Measurements from ENCODE around the gene CFAP61. TPM values are rescaled to one million over a fixed set of nuclear protein-coding genes. Genes with fewer than 3 reads are reported as not detected.

CFAP61 gene
- total and polyA plus RNA-seq, 2 experiments from 2014 or later: 0.21 TPM; not detected in 1

GRCh38 chr20:20137851-20138250, 85.5 kb downstream of the CFAP61 start:
- Histone ChIP-seq H3K4me3 (no peak overlapping the region), H3K79me2 (replicated peaks; ENCODE audit: insufficient read depth) (no peaks in the 10 kb centered on the region), H3K9me2 (ENCODE audit: insufficient read depth) (peaks cover 9% of the 10 kb centered on the region; the same call in 1 of the 2 replicates), H4K20me1 (replicated peaks; ENCODE audit: insufficient read depth) (no peaks in the 10 kb centered on the region), H3K27me3 (ENCODE audit: insufficient read depth) (no peaks in the 10 kb centered on the region), H3K4me1 (ENCODE audit: insufficient read depth) (no peaks in the 10 kb centered on the region), H3F3A (replicated peaks; ENCODE audit: low read depth) (no peaks in the 10 kb centered on the region), H3K27ac (ENCODE audit: low read depth) (no peak overlapping the region), H2AFZ (no peak overlapping the region), H3K36me3 (ENCODE audit: insufficient read depth) (no peaks in the 10 kb centered on the region), H3K4me2 (no peak overlapping the region)
- Mint-ChIP-seq H3K27ac (no peak overlapping the region), H3K27me3 (ENCODE audit: insufficient read depth, low read depth, poor library complexity) (peaks cover 3% of the 10 kb centered on the region), H3K36me3 (ENCODE audit: low read depth) (no peaks in the 10 kb centered on the region), H3K9me3 (peaks cover 2% of the 10 kb centered on the region; the same call in 1 of the 3 replicates), H3K4me3 (no peak overlapping the region), H3K4me1 (no peaks in the 10 kb centered on the region)
- no peak for DNase-seq (ENCODE audit: low spot score)
- TF ChIP-seq, protein P1, sequence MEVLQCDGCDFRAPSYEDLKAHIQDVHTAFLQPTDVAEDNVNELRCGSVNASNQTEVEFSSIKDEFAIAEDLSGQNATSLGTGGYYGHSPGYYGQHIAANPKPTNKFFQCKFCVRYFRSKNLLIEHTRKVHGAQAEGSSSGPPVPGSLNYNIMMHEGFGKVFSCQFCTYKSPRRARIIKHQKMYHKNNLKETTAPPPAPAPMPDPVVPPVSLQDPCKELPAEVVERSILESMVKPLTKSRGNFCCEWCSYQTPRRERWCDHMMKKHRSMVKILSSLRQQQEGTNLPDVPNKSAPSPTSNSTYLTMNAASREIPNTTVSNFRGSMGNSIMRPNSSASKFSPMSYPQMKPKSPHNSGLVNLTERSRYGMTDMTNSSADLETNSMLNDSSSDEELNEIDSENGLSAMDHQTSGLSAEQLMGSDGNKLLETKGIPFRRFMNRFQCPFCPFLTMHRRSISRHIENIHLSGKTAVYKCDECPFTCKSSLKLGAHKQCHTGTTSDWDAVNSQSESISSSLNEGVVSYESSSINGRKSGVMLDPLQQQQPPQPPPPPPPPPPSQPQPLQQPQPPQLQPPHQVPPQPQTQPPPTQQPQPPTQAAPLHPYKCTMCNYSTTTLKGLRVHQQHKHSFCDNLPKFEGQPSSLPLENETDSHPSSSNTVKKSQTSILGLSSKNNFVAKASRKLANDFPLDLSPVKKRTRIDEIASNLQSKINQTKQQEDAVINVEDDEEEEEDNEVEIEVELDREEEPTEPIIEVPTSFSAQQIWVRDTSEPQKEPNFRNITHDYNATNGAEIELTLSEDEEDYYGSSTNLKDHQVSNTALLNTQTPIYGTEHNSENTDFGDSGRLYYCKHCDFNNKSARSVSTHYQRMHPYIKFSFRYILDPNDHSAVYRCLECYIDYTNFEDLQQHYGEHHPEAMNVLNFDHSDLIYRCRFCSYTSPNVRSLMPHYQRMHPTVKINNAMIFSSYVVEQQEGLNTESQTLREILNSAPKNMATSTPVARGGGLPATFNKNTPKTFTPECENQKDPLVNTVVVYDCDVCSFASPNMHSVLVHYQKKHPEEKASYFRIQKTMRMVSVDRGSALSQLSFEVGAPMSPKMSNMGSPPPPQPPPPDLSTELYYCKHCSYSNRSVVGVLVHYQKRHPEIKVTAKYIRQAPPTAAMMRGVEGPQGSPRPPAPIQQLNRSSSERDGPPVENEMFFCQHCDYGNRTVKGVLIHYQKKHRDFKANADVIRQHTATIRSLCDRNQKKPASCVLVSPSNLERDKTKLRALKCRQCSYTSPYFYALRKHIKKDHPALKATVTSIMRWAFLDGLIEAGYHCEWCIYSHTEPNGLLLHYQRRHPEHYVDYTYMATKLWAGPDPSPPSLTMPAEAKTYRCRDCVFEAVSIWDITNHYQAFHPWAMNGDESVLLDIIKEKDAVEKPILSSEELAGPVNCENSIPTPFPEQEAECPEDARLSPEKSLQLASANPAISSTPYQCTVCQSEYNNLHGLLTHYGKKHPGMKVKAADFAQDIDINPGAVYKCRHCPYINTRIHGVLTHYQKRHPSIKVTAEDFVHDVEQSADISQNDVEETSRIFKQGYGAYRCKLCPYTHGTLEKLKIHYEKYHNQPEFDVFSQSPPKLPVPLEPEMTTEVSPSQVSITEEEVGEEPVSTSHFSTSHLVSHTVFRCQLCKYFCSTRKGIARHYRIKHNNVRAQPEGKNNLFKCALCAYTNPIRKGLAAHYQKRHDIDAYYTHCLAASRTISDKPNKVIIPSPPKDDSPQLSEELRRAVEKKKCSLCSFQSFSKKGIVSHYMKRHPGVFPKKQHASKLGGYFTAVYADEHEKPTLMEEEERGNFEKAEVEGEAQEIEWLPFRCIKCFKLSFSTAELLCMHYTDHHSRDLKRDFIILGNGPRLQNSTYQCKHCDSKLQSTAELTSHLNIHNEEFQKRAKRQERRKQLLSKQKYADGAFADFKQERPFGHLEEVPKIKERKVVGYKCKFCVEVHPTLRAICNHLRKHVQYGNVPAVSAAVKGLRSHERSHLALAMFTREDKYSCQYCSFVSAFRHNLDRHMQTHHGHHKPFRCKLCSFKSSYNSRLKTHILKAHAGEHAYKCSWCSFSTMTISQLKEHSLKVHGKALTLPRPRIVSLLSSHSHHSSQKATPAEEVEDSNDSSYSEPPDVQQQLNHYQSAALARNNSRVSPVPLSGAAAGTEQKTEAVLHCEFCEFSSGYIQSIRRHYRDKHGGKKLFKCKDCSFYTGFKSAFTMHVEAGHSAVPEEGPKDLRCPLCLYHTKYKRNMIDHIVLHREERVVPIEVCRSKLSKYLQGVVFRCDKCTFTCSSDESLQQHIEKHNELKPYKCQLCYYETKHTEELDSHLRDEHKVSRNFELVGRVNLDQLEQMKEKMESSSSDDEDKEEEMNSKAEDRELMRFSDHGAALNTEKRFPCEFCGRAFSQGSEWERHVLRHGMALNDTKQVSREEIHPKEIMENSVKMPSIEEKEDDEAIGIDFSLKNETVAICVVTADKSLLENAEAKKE (CRISPR knock-in tag; IDR thresholded peaks at IDR 0.05): no peak
- TF ChIP-seq JUNB (IDR thresholded peaks at IDR 0.05; ENCODE audit: unreplicated experiment) (no peak), NANOG (IDR thresholded peaks at IDR 0.05; ENCODE audit: borderline replicate concordance) (no peak), ZNF114 (CRISPR knock-in tag; IDR thresholded peaks at IDR 0.05) (no peak), STAT1 (IDR thresholded peaks at IDR 0.05; ENCODE audit: unreplicated experiment) (no peak), EZH2 (IDR thresholded peaks at IDR 0.05; ENCODE audit: low read depth, unreplicated experiment) (no peak), CTCF (conservative IDR thresholded peaks at IDR 0.05; ENCODE audit: low read depth in 2 of 2) (no peak), EZH2phosphoT487 (IDR thresholded peaks at IDR 0.05; ENCODE audit: unreplicated experiment) (no peak), ZNF331 (CRISPR knock-in tag; IDR thresholded peaks at IDR 0.05; ENCODE audit: low read depth) (no peak), POLR2AphosphoS5 (IDR thresholded peaks at IDR 0.05; ENCODE audit: low read depth) (no peak), CREB1 (CRISPR knock-in tag; IDR thresholded peaks at IDR 0.05; ENCODE audit: low read depth) (no peak)
- TF ChIP-seq, protein P2, sequence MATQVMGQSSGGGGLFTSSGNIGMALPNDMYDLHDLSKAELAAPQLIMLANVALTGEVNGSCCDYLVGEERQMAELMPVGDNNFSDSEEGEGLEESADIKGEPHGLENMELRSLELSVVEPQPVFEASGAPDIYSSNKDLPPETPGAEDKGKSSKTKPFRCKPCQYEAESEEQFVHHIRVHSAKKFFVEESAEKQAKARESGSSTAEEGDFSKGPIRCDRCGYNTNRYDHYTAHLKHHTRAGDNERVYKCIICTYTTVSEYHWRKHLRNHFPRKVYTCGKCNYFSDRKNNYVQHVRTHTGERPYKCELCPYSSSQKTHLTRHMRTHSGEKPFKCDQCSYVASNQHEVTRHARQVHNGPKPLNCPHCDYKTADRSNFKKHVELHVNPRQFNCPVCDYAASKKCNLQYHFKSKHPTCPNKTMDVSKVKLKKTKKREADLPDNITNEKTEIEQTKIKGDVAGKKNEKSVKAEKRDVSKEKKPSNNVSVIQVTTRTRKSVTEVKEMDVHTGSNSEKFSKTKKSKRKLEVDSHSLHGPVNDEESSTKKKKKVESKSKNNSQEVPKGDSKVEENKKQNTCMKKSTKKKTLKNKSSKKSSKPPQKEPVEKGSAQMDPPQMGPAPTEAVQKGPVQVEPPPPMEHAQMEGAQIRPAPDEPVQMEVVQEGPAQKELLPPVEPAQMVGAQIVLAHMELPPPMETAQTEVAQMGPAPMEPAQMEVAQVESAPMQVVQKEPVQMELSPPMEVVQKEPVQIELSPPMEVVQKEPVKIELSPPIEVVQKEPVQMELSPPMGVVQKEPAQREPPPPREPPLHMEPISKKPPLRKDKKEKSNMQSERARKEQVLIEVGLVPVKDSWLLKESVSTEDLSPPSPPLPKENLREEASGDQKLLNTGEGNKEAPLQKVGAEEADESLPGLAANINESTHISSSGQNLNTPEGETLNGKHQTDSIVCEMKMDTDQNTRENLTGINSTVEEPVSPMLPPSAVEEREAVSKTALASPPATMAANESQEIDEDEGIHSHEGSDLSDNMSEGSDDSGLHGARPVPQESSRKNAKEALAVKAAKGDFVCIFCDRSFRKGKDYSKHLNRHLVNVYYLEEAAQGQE (IDR thresholded peaks at IDR 0.05; ENCODE audit: unreplicated experiment): no peak
- TF ChIP-seq, protein P3, sequence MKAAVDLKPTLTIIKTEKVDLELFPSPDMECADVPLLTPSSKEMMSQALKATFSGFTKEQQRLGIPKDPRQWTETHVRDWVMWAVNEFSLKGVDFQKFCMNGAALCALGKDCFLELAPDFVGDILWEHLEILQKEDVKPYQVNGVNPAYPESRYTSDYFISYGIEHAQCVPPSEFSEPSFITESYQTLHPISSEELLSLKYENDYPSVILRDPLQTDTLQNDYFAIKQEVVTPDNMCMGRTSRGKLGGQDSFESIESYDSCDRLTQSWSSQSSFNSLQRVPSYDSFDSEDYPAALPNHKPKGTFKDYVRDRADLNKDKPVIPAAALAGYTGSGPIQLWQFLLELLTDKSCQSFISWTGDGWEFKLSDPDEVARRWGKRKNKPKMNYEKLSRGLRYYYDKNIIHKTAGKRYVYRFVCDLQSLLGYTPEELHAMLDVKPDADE (IDR thresholded peaks at IDR 0.05): no peak
- ATAC-seq: no peak

Data from GM23338 (cell line).